GM18861 (cell line): Measurements from ENCODE around the gene PLEKHG5.

Experiments used
- ATAC-seq: cut with Tn5 transposase; IDR thresholded peaks from one replicate; pipeline ENCODE4 v1.9.1; 2021; ENCODE audit not compliant: unreplicated experiment

PLEKHG5 gene, protein sequence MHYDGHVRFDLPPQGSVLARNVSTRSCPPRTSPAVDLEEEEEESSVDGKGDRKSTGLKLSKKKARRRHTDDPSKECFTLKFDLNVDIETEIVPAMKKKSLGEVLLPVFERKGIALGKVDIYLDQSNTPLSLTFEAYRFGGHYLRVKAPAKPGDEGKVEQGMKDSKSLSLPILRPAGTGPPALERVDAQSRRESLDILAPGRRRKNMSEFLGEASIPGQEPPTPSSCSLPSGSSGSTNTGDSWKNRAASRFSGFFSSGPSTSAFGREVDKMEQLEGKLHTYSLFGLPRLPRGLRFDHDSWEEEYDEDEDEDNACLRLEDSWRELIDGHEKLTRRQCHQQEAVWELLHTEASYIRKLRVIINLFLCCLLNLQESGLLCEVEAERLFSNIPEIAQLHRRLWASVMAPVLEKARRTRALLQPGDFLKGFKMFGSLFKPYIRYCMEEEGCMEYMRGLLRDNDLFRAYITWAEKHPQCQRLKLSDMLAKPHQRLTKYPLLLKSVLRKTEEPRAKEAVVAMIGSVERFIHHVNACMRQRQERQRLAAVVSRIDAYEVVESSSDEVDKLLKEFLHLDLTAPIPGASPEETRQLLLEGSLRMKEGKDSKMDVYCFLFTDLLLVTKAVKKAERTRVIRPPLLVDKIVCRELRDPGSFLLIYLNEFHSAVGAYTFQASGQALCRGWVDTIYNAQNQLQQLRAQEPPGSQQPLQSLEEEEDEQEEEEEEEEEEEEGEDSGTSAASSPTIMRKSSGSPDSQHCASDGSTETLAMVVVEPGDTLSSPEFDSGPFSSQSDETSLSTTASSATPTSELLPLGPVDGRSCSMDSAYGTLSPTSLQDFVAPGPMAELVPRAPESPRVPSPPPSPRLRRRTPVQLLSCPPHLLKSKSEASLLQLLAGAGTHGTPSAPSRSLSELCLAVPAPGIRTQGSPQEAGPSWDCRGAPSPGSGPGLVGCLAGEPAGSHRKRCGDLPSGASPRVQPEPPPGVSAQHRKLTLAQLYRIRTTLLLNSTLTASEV

DNA sequence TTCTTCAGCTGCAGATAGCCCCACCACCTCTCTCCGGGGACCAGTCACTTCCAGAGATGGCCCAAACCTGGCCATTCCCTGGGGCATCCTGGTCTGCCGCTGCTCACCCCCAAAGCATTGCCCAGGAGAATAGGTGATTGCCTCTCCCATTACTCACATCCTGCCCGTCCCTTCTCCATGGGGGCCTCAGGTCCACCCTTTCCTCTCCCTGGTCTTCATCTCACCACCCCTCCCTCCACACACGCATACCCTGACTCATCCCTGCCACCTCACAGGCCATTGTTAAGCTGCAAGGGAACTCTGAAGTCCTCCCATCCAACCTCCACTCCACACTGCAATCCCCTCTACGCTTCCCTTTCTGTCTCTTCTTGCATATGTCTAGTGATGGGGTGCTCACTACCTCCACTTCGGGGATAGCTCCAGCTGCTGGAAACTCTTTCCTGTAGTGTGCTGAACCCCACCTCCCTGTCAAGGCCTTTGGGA is at the start of gene PLEKHG5:
Gene PLEKHG5 (minus strand): TSS at position 188 of the 483 bp plus-strand sequence. CDS start 14,096 bp downstream, outside the sequence.
- ATAC-seq = no peak

DNA sequence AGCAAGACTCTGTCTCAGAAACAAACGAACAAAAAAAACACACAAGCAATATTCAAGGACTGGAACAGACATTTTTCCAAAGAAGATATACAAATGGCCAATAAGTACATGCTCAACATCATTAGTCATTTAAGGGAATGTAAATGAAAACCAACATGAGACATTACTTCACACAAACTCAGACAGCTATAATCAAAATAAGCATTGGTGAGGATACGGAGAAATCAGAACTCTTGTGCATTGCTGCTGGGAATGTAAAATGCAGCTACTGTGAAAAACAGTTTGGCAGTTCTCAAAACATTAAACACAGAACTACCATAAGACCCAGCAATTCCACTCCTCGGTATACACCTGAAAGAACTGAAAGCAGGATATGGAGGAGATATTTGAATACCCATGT is 47.5 kb upstream of the PLEKHG5 start:
- no peak for ATAC-seq

DNA sequence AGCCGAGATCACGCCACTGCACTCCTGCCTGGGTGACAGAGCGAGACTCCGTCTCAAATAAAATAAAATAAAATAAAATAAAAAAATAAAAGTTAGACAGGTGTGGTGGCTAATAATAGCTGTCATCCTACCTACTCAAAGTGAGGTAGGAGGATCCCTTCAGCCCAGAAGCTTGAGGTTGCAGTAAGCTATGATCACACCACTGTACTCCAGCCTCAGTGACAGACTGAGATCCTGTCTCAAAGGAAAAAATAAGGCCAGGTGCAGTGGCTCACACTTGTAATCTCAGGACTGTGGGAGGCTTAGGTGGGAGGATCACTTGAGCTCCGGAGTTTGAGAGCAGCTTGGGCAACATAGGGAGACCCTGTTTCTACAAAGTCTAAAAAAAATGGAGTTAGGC is 44.8 kb upstream of the PLEKHG5 start:
- no peak for ATAC-seq

DNA sequence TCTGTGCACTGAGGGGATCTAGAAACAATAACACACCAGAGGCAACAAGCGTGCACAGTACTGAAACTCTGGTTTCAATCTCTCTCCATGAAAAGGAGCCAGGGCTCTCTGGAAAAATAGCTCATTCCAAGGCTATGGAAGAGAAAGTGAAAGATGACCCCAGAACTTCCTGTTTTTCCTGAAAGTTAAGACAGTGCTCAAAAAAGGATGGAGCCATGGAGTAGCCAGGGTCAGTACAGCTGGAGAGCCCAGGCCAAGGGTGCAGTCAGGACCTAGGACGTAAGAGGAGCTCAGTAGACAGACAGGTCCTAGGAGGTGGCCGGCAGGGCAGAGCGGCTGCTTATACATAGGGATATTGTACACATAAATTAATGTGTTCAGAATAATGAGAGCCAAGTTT is 43.7 kb upstream of the PLEKHG5 start:
- no peak for ATAC-seq

DNA sequence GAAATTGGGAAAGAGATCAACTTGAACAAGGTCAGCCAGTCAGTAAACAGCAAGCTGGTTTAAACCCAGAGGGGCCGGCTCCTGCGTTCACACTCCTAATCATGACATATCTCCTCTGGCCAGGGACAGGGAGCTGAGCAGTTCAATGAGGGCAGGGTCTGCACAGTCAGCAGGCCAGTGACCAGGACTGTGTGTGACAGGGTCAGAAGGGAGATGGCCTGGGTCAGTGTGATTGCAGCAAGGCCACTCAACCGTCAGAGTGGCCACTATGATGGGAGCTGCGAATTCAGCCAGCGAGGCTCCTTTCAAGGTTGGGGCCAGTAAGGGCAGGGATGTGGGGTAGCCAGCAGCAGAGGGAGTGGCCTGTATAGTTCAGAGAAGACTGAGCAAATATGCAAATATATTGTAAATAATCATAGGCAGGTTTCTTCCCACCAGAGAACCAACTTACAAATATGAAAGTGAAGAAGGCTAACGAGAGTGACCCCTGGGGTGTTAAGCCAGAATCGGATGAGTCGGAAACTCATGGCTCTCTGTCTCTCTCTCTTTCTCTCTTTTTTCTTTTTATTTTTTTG is 42.9 kb upstream of the PLEKHG5 start:
- ATAC-seq = no peak

DNA sequence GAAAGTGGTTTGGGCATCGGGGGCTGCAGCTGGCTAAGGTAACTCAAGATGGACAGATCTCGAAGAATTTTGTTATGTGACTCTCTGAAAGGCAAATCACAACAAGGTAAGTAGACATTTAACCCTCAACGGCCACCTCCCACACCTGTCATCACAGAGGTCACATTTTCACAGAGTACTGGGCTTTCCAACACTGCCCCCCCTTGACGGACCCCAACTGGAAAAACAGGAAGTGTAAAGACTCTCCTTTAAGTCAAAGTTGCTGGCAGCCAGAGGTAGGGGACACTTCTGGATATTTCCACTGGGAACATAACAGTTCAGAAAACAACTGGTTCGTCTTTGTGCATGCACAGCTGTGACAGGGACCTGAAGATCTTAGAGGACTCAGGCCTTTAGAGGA is 40.5 kb upstream of the PLEKHG5 start:
- ATAC-seq = no peak

DNA sequence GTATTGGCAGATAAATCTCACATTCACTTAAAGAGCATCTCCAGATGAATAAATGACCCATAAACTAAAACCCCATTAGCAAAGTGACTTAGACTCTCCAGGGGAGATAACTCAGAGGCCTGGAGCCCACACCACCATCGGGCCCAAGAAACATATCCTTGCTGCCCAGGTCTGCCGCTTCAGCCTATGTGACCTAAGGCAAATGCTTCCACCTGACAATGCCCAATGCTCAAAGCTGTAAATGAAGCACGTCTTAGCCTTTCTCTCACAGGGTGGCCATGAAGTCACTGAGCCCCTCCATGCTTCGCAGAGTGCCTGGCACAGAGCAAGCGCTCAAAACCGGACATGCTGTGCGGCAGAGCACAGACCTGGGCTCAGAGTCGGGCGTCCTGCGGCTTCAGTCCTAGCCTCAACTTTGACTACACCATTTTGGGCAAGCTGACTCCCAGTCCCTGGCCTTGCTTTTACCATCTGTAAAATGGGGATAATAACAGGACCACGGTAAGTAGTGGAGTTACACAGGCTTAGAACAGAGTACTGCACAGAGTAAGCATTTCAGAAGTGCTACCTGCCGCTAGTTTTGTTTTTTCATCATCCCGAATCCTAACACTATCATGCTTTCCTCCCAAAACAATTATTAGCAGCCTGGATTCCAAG is 39.2 kb upstream of the PLEKHG5 start:
- no peak for ATAC-seq

DNA sequence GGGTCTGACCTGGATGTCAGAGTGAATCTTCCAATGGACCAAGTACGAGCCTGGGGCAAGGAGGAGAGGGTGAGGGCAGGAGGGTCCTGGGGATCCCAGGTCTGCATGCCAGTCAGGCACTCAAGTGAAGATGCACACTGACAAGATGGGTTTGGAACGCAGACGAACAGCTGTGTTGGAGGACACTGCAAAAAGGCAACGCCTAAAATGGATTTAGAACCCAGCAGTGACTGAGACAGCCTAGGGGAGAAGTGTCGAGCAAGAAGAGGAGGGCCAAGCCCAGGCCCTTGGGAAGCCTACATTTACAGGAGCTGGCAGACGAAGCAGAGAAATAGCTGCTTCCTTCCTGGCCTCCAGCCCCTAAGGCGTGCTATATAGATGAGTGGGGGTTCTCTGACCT is 37.0 kb upstream of the PLEKHG5 start:
- no peak for ATAC-seq

DNA sequence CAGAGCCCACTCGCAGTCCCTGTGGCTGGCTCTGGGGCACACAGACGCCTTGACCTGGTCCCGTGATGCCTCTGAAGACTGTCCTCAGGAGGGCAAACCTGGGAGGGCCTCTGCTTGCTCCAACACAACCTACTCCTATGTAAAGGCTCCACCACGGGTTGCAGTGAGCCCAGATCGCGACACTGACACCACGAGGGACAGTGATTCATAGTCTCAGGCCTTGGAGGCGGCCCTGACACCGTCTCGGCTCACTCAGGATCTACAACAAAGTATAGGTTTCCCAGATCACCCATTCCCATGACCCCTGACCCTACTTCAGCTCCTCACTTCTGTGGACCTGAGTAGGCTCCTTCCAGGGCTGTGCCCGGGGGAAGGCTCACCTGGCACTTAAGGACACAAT is 34.8 kb upstream of the PLEKHG5 start:
- ATAC-seq = no peak

DNA sequence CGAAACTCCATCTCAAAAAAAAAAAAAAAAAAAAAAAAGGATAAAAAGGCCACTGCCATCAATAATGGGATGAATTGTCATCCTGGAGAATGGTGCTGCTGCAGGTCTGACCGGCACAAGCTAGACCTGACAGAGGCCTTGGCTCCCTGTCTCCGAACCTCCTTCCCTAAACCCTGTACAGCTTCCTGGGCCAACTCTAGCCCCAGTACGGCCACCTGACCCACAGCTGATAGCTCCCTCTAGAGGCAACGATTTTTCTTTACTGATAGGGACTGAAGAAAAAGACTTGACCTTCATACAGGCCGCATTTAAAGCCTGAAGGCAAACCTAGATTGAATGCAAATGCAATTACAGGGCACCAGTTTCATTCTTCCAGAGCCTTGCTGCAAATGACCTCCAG is 32.1 kb upstream of the PLEKHG5 start:
- no peak for ATAC-seq

DNA sequence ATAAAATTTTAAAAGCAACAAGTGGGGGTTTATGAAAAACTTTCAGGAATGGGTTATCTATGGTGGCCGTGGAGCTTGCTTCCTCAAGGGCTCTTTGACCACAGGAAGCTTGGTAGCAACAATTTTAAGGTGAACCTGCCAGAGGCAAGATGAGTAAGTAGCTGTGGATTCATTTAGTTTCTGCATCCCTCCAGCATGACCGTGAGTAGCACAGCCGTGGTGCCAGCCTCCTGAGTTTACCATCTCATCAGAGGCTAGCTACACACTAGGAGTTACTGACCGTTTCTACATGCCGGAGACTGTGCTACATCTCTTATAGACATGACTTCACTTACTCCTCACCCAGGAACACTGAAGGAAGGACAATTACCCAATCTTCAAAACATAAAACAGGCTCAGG is 30.1 kb upstream of the PLEKHG5 start:
- no peak for ATAC-seq

DNA sequence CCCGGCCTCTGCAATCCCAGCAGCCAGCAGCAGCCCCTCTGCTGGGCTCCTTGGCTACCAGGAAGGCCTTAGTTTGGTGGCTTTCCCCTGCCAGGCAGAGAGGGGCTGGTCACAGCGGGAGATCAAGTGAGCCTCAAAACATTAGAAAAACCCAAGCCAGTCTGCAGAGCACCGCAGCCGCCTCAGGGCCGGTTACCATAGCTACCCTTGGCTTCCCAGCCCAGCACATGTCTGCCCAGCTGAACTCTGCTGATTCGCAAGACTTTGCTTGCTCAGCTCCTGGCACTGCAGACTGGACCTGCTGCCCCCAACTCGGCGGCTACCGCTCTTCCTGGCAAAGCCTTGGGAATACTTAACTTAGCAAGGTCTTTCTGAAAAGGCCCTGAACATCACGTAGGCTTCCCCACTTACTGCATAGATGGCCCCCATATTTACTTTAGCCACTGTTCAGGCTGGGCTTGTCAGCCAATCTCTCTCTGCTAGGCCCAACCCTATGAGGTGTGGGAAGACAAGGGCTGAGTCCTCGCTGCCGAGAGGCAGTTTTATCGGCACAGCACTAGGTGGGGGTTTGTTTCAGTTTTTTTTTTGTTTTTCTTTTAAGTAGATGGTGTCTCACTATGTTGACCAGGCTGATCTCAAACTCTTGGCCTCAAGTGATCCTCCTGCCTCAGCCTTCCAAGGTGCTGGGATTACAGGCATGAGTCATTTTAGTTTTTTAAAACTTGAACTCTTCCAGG is 28.6 kb upstream of the PLEKHG5 start:
- no peak for ATAC-seq

DNA sequence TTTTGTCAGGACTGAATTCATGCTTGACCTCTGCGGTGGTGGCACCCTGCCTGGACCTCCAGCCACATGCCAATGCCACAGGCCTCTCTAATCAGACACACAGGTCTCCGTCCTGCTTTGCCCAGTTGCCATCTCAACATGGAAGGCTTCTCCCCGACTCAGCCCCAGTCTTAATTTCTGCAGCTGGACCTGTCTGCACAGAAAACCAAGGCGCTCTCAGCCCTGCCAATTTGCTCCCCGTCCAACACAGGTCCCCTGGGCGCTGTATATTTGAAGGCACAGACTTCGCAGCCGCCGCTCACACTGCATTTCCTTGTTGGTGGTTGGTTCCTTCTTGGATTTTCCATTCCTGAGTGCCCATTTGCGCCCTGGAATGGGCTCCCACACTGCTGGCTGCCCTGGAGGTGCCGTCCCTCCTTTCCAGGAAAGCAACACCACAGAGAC is 28.0 kb upstream of the PLEKHG5 start:
- ATAC-seq = no peak

DNA sequence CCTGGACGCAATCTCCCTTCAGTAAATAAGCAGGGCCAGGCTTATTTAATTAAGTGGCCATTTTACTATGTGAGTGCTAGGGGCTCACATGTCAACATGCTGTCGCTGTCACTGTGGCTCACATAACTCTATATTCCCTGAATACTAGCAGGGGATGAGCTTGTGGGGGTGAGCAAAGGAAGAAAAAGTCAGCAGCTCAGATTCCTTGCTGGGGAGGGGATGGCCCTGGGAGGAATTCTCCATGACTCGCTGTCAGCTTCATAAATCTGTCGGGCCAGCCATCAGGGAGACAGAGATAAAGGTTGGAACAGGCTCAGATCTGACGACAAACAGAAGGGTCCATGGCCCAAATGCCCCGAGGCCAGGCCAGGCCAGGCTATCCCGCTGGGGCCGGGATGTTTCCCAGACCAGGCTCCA is 26.0 kb upstream of the PLEKHG5 start:
- ATAC-seq = no peak

DNA sequence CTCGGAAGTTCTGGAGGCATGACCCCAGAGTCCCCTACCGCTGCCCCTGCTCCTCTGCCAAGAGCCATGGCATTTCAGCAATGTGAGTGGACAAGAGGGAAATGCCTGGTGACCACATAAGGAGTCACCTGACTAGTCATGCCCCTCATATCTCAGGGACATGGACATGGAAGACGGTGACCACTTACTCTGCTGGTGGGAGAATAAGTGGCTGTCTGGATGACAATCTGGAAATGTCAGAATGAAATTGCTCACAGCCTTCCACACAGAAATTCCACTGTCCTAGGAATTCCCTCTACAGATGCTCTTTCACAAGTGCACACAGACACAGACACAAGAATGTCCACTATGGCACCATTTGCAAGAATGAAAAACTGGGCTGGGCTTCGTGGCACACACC is 24.3 kb upstream of the PLEKHG5 start:
- no peak for ATAC-seq

DNA sequence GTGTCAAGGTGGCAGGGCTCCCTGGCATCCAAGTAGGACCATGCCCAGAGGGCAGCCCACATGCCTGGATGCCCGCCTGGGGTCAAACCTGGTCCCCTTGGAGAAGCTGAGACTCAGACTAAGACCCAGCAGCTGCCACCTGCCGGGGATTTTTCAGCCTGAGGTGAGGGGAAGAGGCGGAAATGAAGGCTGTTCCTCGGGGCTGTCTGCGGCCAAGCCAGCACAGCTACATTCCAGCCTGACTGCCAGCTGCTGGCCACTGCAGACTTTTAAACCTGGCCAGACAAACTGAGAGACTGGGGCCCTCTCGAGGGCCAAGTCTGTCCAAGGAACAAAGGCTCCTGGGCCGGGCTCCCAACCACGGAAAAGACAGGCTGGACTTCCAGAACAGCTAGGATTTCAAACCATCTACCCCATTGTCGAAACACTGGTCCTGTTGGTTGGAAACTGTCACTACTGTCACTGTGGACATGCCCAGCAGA is 21.9 kb upstream of the PLEKHG5 start:
- no peak for ATAC-seq

DNA sequence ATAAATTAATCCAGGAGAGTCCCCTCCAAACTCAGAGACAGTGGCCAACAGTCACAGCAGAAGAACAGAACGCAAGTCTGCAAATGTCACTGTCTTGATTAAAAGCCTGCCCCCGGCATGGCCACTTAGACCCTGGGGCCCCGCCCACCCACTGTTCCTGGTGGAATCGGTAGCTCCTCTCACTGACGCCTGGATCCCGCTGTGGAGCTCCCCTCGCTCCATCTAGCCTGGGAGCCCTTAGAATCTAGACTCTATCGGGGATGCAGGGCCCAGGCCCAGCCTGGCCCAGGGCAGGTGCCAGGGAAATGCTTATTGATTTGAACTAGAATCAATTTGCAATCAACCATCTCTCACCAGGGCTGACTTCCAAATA is 21.4 kb upstream of the PLEKHG5 start:
- ATAC-seq = no peak

DNA sequence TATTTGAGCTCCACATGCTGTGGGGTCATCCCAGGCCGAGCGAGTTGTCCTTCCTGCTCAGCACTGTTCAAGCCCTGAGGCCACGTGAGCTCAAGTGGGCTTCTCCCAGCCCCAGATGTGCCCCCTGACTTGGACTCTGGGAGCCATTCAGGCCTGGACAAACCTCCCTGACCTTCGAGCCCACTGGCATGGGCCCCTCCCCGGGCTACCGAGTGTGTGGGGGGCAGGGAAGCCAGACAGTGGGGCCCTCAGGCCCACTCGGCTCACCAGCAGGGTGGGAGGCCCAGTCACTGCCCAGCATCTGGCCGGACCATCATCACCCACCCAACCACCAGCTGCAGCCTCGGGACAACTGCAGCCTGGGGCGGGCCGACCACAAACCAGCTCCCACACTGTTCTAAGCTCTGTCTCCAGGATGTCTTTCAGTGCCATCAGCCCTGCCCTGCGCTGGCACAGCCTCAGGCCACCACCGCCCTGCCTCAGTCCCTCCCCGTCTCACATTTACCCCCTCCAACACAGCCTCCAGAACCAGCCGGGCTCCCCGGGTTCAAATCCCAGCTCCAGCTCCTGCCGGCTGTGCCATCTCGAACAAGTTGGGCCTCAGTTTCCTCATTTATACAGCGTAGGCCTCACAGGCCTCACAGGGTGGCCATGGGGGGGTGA is 20.9 kb upstream of the PLEKHG5 start:
- no peak for ATAC-seq

DNA sequence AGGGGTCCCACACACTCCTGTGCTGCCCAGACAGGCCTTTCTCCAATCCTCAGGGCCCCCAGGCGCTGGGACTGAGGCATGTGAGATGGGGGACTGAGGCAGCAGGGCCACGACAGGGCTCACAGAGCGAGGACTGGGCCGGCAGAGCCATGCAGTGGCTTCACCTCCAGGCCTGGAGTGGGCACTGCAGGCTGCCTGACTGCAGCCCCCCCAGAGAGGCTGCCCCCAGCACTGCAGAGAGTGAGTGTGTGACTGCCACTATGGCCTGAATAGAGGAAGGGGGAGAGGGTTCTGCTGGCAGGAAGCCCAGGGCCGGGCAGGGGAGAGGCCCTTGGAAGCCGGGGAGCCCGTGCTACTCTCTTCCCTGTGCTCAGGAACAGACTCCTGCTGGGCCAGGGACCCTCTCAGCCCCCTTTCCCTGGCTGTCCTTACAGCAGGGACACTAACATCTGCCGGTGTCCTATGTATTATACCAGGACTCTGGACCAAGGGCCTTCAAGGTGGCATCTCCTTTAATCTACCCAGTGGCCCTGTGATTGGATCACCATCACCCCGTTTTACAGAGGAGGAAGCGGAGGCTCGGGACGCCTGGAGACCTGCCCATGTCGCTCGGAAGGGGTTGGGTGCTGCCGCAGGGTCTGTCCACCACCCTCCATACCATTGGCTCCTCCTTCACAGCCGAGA is 20.2 kb upstream of the PLEKHG5 start:
- no peak for ATAC-seq
